Measurements from ENCODE around the gene RUFY3.

DNA sequence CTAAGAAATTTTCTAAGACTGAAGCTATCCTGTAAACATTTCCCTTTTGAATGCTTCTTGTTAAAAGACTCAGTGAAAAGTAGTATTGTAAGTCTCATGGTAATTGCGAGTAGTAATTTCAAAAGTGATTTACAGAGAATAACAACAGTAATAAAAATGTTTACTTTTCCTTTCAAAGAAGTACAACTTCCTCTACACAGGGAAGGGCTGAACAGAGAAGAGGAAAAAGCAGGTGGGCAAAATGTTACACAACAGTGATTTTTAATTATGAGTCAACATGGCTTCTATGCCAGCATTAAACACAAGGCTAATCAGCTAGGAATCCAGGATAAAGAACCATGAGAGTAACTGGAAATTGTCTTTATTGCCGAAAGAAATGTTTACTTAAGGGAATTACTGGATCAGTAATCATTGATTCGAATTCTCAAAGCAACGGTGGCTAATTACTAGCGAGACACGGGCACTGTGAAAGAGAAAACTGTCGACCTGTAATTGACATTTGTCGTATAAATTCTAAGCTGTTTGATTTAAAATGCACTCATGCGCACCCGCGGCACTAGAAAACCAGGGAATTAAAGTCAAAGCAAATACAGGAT lies 18.0 kb upstream of the RUFY3 start:
- TF ChIP-seq RFX5 (IDR thresholded peaks at IDR 0.05; ENCODE audit: low read depth, low read length) (0 out of 2 replicates have a peak, but pooled peaks have one; percentile 9), RCOR1 (IDR thresholded peaks at IDR 0.05; ENCODE audit: insufficient replicate concordance, low read length) (peak; percentile 25), MXI1 (IDR thresholded peaks at IDR 0.05; ENCODE audit: borderline replicate concordance, low read depth, low read length) (no peak), POLR2A (IDR thresholded peaks at IDR 0.05; ENCODE audit: low read depth, low read length) (no peak), MAZ (IDR thresholded peaks at IDR 0.05; ENCODE audit: borderline replicate concordance, low read depth, low read length) (no peak), RAD21 (IDR thresholded peaks at IDR 0.05; ENCODE audit: low read length) (no peak), SMC3 (IDR thresholded peaks at IDR 0.05; ENCODE audit: low read depth, low read length) (no peak), NFE2L2 (IDR thresholded peaks at IDR 0.05; ENCODE audit: low read depth, low read length) (no peak), CEBPB (IDR thresholded peaks at IDR 0.05; ENCODE audit: low read depth, low read length) (peak; percentile 94), FOS (IDR thresholded peaks at IDR 0.05; ENCODE audit: low read depth, low read length) (peak; percentile 63), CHD1 (IDR thresholded peaks at IDR 0.05; ENCODE audit: low read depth, low read length) (no peak)
- TF ChIP-seq, protein P1, sequence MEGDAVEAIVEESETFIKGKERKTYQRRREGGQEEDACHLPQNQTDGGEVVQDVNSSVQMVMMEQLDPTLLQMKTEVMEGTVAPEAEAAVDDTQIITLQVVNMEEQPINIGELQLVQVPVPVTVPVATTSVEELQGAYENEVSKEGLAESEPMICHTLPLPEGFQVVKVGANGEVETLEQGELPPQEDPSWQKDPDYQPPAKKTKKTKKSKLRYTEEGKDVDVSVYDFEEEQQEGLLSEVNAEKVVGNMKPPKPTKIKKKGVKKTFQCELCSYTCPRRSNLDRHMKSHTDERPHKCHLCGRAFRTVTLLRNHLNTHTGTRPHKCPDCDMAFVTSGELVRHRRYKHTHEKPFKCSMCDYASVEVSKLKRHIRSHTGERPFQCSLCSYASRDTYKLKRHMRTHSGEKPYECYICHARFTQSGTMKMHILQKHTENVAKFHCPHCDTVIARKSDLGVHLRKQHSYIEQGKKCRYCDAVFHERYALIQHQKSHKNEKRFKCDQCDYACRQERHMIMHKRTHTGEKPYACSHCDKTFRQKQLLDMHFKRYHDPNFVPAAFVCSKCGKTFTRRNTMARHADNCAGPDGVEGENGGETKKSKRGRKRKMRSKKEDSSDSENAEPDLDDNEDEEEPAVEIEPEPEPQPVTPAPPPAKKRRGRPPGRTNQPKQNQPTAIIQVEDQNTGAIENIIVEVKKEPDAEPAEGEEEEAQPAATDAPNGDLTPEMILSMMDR (conservative IDR thresholded peaks at IDR 0.05; ENCODE audit: low read depth, low read length): no peak
- TF ChIP-seq, protein P2, sequence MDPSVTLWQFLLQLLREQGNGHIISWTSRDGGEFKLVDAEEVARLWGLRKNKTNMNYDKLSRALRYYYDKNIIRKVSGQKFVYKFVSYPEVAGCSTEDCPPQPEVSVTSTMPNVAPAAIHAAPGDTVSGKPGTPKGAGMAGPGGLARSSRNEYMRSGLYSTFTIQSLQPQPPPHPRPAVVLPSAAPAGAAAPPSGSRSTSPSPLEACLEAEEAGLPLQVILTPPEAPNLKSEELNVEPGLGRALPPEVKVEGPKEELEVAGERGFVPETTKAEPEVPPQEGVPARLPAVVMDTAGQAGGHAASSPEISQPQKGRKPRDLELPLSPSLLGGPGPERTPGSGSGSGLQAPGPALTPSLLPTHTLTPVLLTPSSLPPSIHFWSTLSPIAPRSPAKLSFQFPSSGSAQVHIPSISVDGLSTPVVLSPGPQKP (IDR thresholded peaks at IDR 0.05; ENCODE audit: borderline replicate concordance, low read depth, low read length): no peak
- TF ChIP-seq, protein P3, sequence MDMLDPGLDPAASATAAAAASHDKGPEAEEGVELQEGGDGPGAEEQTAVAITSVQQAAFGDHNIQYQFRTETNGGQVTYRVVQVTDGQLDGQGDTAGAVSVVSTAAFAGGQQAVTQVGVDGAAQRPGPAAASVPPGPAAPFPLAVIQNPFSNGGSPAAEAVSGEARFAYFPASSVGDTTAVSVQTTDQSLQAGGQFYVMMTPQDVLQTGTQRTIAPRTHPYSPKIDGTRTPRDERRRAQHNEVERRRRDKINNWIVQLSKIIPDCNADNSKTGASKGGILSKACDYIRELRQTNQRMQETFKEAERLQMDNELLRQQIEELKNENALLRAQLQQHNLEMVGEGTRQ (IDR thresholded peaks at IDR 0.05; ENCODE audit: low read depth, low read length): no peak

Measured in IMR-90 (cell line).